CD4-positive, alpha-beta T cell treated with Interleukin-15 for 1 hour (primary cell): Measurements from ENCODE around the gene MGAT5B.
A peak's percentile ranks its signal among the peaks of the same experiment; 100 is the strongest.
"Not testable (repeated sequence)": the region's sequence is repeated elsewhere in the genome, so short reads cannot be mapped to it uniquely, and the experiment has no call there.

Experiments used
- DNase-seq: peaks from one replicate; pipeline ENCODE4 v3.0.0-alpha.2; 2020

Gene MGAT5B

DNA sequence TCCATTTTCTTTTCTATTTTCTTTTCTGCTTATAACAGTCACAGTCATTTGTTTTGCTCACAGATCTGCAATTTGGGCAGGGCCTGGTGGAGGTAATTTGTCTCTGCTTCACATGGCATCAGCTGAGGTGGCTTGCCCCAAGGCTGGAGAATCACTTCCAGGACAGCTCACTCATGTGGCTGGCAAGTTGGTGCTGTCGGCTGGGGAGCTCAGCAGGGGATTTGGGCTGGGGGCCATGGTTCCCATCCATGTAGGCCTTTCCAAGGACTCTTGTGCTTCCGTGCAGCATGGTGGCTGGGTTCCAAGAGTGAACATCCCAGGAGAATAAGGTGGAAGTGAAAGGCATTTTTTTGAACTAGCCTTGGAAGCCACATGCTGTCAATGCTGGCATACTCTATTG lies 85.7 kb downstream of the MGAT5B start:
- DNase-seq: no peak

DNA sequence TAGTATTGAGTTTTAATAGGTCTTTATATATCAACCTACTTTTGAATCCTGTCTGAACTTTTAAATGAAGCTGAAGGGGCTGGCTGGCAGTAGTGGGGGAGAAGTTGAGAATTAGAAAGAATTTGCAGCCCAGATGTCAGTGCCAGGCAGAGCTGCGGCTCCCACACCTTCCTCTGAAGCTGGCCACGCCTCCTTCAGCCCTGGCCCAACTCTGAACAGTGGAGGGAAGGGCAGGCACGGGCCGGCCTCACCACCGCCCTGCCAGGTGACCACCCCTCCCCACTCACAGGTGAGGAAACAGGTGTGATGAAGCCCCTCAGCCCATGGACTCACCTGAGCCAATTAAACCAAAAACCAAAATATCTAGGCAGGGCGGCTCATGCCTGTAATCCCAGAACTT lies 87.0 kb downstream of the MGAT5B start:
- DNase-seq: no peak

DNA sequence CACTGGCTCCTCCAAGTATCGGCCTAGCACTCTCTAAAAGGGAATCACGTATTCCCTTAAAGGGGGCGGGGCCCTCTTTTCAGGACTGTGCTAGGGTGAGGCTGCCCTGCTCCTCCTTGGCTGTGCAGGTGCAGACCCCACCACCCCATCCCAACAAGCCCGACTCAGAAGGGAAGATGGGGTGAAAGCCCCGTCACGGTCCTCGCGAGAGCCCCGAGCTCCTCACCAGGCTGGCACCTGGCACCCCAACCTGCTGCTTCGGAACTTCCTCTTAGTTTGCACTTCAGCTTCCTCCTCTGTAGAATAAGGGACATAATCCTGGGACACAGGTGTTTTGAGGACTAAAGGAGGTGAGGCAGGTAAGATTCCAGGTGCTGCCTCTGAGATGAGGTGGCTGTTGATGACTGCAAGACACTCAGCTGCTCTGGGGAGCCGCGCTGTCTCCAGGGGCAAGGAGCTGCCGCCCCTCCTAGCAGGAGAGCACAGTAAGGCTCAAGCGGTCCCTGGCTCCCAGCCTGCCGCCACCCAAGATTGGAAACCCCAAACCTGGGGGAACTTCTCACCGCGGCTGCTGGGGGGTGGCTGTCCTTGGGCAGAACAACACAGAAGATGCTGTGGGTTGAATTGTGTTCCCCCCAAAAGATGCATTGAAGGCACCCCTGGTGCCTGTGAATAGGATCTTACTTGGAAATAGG lies 88.8 kb downstream of the MGAT5B start:
- DNase-seq: peak; percentile 32

DNA sequence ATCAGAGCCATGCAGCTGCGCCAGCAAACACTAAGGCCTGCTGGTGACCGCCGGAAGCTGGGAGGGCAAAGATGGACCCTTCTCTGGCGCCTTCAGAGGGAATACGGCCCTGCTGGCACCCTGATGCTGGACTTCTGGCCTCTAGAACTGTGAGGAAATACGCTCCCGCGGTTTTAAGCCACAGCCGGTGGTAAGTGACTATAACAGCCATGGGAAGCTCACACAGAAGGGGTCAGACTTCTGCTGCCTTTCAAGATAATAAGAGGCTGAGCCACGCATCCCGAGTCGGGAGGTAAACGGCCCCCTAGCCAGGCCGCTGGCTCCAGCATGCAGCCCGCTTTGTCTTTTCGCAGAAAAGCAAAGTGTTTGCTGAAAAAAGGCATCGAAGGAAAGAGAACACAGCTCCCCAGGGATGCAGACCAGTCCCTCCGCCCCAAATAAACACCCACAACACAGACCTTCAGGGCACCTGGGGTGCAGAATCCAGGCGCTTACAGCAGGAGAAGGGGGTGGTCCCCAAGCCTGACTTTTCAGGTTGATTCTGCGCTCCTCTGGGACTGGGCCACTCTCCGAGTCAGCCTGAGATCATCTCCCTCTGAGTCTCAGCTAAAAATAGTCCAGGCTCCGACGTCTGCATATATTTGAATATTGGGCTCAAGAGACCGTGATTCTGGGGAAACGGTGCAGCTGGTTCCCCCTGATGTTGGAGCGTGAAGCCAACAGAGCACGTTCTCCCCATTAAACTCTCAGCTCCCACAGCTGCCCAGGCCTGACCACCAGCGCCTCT lies 89.7 kb downstream of the MGAT5B start:
- DNase-seq: peak; percentile 48

DNA sequence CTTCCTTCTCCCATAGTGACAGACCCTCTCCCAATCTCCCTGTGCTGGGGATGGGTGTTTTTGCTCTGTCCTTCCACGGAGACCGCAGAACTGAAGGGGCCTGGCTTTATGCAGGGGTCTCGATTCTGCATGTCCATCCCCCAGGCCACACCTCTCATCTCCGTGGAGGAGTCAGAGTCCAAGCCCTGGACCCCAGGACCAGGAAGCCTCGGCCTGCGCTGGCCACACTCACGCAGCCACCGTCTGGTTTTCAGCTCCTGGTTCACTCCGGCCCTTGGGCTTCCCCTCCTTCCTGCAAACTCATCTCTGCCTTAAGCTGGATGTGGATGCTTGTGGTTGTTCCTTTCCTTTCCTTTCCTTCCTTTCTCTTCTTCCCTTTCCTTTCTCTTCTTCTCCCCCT lies 90.8 kb downstream of the MGAT5B start:
- no peak for DNase-seq

DNA sequence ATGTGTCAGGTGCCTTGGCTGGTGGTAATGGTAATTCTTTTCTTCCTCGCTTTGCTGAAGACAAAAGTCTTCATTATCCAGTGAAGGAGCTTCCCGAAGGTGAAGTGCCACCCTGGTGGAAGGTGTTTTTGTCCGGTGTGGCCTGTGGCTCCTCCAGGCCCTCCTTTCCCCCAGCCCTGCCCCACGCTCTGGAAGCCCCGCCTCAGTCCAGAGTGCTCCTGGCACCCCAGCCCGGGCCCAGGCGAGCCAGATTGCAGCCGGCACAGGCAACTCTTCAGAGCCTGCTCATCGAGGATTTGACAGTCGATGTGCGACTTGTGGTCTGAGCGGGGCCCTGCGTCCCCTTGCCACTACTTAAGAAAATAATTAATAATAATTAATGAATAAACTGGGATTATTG lies 93.7 kb downstream of the MGAT5B start:
- no peak for DNase-seq

DNA sequence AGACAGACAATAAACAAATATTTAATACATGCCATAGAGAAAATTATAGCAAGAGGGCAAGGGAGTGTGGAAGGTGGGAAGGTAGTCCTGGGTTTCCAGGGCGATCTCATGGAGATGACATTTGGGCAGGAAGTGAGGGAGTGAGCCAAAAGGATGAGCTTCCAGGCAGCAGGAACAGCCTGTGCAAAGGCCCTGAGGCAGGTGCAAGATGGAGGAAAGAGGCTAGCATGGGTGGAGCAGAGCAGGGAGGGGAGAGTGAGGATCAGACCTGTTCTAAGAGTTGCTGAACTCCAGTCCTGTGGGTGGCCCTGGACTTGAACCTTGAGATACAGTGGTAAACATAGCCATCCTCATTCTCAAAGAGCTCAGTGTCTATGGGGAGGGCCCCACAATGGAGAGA lies 94.7 kb downstream of the MGAT5B start:
- DNase-seq: no peak

DNA sequence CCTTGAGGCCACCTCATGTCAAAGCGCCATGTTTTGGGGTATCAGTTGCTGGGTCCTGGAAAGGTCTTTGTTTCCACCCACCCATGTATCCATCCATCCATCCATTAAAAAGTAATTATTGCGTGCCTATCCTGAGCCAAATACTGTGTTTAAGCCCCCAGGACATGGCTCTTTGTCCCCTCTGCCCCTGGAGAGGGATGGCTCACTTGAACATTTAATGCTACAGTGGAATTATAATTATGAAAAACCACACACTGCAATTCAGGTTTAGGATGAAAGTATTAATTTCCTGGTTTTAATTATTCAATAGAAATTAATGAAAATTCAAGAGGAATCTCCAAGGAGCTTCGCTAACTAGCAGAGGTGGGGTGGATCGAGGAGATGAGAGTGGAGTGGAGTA lies 97.8 kb downstream of the MGAT5B start:
- no peak for DNase-seq

DNA sequence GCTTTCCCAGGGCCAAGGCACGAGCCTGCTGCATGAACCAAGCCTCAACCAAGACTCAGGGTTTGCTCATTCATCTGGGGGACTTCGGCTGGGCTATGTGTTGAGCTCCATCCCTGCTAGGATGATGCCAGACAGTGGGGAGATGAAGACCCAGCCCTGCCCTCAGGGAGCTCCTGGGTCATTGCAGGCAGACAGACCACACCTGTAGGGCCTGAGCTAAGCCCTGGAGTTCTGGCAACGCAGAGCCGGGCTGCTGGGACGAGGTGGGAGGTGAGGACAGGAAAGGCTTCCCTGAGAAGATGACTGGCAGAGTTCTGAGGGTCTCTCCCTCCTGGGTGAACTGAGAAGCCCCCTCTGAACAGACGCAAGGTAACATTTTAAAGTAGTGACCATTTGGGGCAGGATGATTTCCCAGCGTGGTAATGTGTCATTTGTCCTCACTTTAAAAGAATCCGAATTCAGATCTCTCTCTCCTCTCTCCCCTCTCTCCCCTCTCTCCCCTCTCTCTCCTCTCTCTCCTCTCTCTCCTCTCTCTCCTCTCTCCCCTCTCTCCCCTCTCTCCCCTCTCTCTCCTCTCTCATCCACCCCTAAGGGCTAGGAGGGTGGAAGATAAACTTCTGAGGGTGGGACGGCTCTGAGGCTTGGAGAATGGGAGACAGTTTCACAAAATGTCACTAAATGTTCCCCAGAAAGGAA lies 98.4 kb downstream of the MGAT5B start:
- DNase-seq: no peak

DNA sequence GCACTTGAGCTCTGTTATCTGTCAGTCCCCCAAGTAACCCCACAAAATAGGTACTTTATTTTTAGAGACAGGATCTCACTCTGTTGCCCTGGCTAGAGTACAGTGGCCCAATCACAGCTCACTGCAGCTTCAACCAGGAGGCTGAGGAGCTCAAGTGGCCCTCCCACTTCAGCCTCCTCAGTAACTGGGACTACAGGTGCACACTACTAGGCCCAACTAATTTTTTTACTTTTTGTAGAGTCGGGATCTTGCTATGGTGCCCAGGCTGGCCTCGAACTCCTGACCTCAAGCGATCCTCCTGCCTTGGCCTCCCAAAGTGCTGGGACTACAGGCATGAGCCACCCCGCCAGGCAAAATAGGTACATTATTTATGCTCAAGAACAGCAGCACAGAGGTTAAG lies 99.6 kb downstream of the MGAT5B start:
- no peak for DNase-seq

DNA sequence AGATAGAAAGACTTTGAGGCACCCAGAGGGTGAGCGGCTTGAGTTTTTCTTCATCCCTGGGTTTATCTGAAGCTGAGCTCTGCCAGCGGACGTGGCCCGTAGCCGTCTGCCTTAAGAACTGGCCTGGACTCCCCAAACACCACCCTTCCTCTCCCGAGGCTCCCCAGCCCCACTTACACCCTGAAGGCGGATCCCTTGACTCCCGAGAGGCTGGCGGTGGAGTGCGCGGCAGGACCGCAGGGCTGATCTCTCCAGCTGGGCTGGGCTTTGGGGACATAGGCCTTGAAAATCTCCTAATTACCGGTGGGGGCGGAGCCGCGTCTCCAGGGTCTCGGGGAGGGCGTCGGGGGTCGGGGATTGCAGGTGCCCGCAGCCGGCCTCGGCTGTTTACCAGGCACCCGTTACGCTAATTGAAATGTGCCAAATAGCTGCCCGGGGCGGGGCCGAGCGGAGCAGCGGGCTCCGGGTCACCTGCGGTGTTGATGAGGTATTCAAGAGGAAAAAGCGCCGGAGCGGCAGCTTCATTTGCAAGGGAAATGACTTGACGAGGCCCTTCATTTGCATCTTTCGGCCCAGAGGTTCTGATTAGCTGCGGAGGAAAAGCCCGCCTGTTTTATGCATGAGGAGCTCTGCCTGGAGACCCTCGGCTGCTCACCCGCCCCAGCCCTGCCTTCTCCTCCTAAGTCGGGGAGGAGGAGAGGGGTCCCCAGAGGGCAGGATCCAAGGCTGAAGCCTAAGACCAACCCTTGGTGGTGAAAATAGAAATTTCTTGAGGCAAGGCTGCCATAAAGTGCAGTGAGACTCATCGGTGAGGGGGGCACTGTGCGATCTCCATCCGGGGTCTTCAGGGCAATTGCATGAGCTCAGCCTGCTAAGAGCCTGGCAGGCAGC lies 100.7 kb downstream of the MGAT5B start:
- DNase-seq: peak; percentile 81

DNA sequence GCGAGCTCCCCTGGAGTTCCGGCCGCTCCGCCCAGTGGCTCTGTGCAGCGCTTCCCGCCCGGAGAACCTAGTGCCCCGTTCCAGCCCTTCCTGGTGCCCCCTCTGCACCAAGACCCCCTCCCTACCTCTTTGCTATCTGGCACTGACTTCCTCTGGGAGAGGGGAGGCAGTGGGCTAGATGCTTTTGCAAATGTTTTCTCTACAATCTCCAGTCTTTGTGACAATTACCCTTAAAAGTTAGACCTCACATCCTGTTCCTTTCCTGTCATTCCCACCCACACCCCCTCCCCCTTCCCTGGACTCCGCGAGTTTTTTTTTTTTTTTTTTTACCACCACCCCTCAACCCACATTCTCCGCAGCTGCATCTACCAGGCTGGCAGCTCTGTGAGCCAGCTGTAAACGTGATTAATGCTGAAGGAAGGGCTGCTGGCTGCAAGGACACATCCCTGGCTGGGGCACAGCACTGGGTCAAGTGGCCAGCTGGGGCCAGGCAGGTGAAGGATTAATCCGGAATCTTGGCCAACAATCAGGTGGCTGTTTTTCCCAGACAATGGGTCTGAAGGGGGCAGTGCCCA lies 101.5 kb downstream of the MGAT5B start:
- DNase-seq: no peak

DNA sequence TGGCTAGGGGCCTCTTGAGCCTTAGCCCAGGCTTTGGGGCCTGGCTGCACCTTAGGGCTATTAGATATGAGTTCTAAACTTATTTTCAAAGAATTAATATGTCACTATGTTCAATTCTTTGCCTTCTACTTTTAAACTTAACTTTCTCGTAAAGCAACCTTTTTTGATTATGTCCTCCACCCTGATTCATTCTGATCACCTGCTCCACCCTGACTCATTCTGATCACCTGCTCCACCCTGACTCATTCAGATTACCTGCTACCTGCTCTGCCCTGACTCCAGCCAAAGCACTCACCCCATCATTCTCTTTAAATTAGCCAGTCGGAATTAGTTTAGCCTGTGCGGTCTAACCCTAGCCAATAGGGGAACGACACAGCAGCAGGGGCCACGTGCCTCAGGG lies 102.0 kb downstream of the MGAT5B start:
- DNase-seq: not testable (repeated sequence)

DNA sequence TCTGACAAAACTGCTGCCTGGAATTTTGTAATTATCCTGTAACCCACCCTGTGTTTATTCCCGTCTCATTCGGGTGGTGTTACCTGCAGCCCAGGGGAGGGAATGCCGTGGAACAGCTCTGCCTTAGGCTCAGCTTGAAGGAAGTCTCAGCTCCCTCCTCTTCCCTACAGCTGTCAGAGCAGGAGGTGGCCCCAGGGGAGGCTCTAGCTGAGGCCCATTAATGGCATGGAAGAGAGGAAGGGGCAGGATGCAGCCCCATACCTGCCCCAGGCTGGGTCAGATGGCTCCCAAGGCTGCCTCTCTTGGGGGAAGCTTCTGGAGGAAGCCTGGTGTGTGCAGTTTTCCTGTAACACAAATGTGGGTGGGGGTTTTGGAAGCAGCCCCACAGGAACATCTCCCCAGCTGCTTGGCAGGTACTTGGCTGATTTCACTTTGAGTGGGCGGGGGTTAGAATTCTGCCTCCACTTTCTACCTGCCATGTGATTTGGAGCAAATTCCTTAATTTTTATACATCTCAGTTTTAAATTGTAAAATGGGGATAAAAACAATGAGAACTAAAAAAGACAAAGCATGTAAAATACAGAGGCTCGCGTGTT lies 103.9 kb downstream of the MGAT5B start:
- no peak for DNase-seq

DNA sequence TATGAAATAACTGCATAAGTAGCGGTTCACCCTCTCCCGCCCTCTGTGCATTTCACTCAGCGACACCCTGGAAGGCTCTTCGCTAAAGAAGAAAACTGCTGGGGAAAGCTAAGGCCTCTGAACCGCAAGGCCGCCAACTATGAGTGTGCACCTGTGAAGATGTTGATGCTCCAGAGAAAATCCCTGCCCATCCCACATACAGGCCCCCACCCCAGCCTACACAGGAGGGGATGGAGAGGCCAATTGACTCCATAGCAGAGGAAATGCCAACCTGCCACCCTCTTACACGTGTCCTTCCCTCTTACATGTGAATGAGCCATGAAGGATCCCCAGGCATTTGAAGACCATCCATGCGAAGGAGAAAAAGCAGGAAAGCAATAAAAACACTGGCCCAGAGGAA lies 104.8 kb downstream of the MGAT5B start:
- no peak for DNase-seq

DNA sequence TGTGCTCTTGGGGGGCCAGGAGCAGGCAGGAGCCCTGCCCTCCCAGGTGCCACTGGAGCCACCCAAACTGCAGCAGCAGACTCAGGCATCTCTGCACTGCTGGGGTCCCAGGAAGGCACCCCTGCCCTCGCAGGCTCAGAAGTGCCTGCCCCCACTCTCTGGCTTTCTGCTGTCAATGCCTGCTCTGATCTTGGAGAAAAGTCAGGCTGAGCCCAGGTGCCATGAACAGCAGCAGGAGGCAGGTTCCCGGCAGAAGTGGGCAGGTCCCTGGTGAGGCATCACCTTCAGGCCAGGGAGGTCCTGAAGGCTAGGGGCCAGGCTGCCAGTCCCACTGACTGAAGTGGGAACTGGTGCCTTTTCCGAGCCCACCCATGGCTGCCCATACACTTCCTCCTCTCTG lies 106.5 kb downstream of the MGAT5B start:
- DNase-seq: no peak

DNA sequence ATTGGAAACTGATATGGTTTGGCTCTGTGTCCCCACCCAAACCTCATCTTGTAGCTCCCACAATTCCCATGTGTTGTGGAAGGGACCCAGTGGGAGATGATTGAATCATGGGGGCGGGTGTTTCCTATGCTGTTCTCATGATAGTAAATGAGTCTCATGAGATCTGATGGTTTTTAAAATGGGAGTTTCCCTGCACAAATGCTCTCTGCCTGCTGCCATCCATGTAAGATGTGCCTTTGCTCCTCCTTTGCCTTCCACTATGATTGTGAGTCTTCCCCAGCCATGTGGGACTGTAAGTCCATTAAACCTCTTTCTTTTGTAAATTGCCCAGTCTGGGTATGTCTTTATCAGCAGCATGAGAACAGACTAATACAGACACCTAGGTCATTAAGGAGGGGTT lies 109.8 kb downstream of the MGAT5B start:
- not testable (repeated sequence) for DNase-seq

DNA sequence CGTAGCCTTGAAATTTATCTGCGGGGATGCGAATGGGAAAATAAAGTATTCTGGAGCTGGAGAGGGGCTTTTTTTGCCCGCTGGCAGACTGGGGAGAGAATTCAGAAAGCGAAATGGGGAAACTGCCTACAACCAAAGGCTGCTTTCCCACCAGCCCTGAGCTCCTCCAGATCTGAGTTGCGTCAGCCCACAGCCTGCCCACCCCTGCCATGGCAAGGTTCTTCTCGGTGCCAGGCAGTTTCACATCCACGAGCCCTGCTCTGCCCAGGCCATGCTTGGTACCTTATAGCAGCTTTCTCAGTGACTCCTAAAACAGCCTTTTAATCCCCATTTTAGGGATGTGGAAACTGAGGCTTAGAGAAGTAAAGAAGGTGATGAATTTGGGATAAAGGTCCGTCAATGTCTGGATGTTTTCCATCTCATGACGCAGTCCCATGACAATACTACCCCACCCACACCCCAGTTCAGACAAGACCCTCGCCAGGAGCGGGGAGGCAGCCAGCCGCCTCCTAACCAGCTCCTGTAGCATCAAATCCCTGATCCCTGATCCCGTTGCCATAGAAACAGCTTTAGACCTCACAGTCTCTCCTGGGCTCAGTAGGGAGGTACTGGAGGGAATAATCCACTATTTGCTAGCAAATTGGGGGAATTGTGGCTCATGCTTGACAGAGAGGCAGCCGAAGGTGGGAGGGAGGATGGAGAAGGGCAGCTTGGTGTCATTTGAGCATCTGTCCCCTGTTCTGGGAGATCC lies 113.5 kb downstream of the MGAT5B start:
- no peak for DNase-seq

DNA sequence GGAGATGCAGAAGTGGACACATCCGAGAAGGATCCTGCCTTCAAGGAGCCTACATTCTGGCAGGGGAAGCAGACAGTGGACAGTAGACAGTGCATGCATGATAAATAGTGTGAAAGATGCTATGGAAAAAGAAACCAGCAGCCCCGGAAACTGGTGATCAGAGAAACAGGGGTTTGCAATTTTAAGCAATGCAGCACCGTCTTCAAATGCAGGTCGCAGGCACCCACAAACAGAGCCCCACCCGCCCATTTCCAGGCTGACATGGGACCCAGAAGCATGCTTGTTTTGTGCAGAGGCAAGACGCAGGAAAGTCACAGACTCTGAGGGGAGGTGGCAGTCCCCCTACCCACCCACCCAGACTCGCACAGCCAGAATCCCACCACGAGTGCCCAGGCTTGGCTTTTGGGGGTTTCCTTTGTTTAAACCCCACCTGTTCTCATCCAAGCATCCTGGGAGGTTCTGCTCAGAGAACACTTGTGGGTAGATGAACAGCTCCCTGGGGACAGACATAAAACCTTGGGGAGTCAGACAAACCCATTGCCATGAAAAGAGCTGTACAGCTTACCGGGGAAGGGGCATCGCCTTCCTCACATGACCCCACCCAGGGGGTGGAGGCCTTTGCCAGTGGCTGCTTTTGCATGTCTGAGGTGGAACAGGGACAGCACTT lies 114.3 kb downstream of the MGAT5B start:
- DNase-seq: no peak

DNA sequence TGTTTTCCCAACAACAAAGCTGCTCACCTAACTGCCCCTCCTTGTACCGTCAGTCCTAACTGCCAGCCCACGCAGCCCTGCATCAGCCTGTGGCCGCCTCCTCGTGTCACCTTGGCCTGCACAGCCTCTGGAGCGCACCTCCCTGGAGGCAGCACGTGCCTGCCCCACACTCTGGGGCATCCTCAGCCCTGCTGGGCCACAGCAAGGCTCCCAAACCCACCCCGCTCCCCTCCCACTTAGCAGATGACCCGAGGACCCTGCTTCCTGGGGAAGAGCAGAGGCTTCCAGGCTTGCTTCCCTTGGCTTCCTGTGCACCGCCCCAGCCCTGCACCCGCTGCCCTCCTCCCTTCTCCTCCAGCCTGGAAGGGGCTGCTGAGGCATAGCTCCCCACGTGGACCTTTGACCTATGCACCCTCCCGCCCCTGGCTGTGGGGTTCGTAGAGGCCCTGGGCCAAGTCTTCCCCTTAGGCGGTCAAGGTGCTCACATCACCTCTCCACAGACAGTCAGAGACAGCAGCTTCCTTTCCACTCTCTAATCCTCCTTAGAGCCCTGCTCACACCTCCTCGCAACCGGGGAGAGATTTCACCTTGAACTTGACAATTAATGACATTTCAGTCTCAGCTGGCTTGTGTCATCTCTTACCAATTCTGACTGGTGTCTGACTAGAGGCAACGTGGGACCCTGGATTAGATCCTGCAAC lies 115.0 kb downstream of the MGAT5B start:
- no peak for DNase-seq
